ENCODE measurements around the gene IL12RB2.

Gene IL12RB2

GRCh38 chr1:67273591-67273990 lies 34.1 kb upstream of the IL12RB2 start:
- no peak for TF ChIP-seq ZFX (IDR thresholded peaks at IDR 0.05; ENCODE audit: borderline replicate concordance)
- no peak for TF ChIP-seq CTCF (IDR thresholded peaks at IDR 0.05)
- no peak overlapping the region for H3K27ac ChIP-seq

- TF ChIP-seq ZFX (IDR thresholded peaks at IDR 0.05; ENCODE audit: borderline replicate concordance) (no peak), CTCF (IDR thresholded peaks at IDR 0.05) (no peak)
- no peak overlapping the region for H3K27ac ChIP-seq
Observed at GRCh38 chr1:67274623-67275325, 32.9 kb upstream of the IL12RB2 start.

GRCh38 chr1:67280696-67281095 lies 27.0 kb upstream of the IL12RB2 start:
- no peak overlapping the region for H3K27ac ChIP-seq
- TF ChIP-seq ZFX (IDR thresholded peaks at IDR 0.05; ENCODE audit: borderline replicate concordance) (no peak), CTCF (IDR thresholded peaks at IDR 0.05) (no peak)

- no peak for TF ChIP-seq CTCF (IDR thresholded peaks at IDR 0.05)
- TF ChIP-seq ZFX (IDR thresholded peaks at IDR 0.05; ENCODE audit: borderline replicate concordance), result no peak
Observed at GRCh38 chr1:67281244-67281643, 26.4 kb upstream of the IL12RB2 start.

GRCh38 chr1:67285780-67286488 lies 21.7 kb upstream of the IL12RB2 start:
- no peak overlapping the region for H3K27ac ChIP-seq
- TF ChIP-seq CTCF (IDR thresholded peaks at IDR 0.05), result no peak
- no peak for TF ChIP-seq ZFX (IDR thresholded peaks at IDR 0.05; ENCODE audit: borderline replicate concordance)

More at GRCh38 chr1:67281244-67281643, 26.4 kb upstream of the IL12RB2 start:
- no peak overlapping the region for H3K27ac ChIP-seq

- no peak for TF ChIP-seq CTCF (IDR thresholded peaks at IDR 0.05)
- no peak for TF ChIP-seq ZFX (IDR thresholded peaks at IDR 0.05; ENCODE audit: borderline replicate concordance)
- no peak overlapping the region for H3K27ac ChIP-seq
Observed at GRCh38 chr1:67290236-67290635, 17.4 kb upstream of the IL12RB2 start.
